Peyer's patch (tissue), 4 donors: Measurements from ENCODE around the gene HBA2.

ENCODE experiments used
- POLR2A ChIP-seq, 2 donors: fragments of 450-650 bp; IDR thresholded peaks; one replicate each; pipeline ENCODE4 v1.5.1; 2017; ENCODE audit warnings: antibody characterized with exemption in 2 of 2, mild to moderate bottlenecking in 2 of 2, moderate library complexity in 2 of 2
- TF ChIP-seq, protein P1 (sequence below), 6 experiments: fragments of 450-650 bp in 4 of 6; fragments of 200-600 bp in 2 of 6; sonication (generic) in 1 of 6; IDR thresholded peaks; one replicate each; pipeline ENCODE4 v1.5.1; 2017 to 2019; ENCODE audit warnings: antibody characterized with exemption in 6 of 6, mild to moderate bottlenecking in 3 of 6, moderate library complexity in 1 of 6

DNA sequence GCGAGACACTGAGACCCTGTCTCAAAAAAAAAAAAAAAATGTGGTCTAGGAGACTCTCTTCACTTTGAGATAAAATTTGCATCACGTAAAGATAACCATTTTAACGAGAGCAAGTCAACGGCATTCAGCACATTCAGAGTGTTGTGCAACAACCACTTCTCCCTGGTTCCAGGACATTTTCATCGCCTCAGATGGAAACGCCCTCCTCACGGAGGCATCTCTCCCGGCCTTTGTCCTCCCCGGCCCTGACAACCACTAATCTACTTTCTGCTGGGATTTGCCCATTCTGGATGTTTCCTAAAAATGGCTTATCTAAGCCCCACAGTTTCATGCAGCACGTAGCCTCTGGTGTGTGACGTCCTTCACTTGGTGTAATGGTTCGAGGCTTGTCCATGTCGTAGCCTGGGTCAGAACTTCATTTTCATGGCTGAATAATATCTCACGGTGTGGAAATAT, 27.9 kb upstream of the HBA2 start:
- TF ChIP-seq, protein P1, sequence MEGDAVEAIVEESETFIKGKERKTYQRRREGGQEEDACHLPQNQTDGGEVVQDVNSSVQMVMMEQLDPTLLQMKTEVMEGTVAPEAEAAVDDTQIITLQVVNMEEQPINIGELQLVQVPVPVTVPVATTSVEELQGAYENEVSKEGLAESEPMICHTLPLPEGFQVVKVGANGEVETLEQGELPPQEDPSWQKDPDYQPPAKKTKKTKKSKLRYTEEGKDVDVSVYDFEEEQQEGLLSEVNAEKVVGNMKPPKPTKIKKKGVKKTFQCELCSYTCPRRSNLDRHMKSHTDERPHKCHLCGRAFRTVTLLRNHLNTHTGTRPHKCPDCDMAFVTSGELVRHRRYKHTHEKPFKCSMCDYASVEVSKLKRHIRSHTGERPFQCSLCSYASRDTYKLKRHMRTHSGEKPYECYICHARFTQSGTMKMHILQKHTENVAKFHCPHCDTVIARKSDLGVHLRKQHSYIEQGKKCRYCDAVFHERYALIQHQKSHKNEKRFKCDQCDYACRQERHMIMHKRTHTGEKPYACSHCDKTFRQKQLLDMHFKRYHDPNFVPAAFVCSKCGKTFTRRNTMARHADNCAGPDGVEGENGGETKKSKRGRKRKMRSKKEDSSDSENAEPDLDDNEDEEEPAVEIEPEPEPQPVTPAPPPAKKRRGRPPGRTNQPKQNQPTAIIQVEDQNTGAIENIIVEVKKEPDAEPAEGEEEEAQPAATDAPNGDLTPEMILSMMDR (IDR thresholded peaks at IDR 0.05) = no peak
- no peak for TF ChIP-seq POLR2A (IDR thresholded peaks at IDR 0.05)
